K562 treated with DMSO at 1 percent for 4 hours (cell line): ENCODE results near the gene MMEL1. TPM values are rescaled to one million over a fixed set of nuclear protein-coding genes. Genes with fewer than 3 reads are reported as not detected.

ENCODE experiments used
- total RNA-seq: library from RNA; unstranded; fragments of 300-600 nt; gene quantifications from 2 replicates; pipeline ENCODE4 v1.2.3, GENCODE V29; 2022; ENCODE audit not compliant: insufficient read depth

MMEL1 gene
- not detected in 2 replicates for total RNA-seq

GRCh38 chr1:2632561-2633361 is at the start of gene MMEL1:
MMEL1 (minus strand) TSS chr1:2633016; CDS start chr1:2629484, 3,532 bp downstream.

GRCh38 chr1:2586154-2587070 is 46.4 kb downstream of the MMEL1 start, which contains the start of gene PRXL2B:
PRXL2B (plus strand) TSS chr1:2586777; CDS start chr1:2586886, 109 bp downstream.

GRCh38 chr1:2556277-2556677 is 76.5 kb downstream of the MMEL1 start, which contains the start of gene TNFRSF14:
TNFRSF14 (plus strand) TSS chr1:2556371; CDS start chr1:2556665, 294 bp downstream.

Other genes with a start within 250 kb of the MMEL1 start
- gene MORN1, start 241.5 kb downstream of the MMEL1 start, total RNA-seq = 1.1 and 1.6 TPM in 2 replicates
- gene RER1, start 241.2 kb downstream of the MMEL1 start, total RNA-seq = 79.0 and 91.9 TPM in 2 replicates
- gene PEX10, start 220.5 kb downstream of the MMEL1 start, total RNA-seq = 8.1 and 9.5 TPM in 2 replicates
- not detected in 2 replicates for gene PLCH2, start 156.7 kb downstream of the MMEL1 start, total RNA-seq
- gene PANK4, start 106.4 kb downstream of the MMEL1 start, total RNA-seq = 25.9 and 30.2 TPM in 2 replicates
- not detected in 2 replicates for gene HES5, start 102.8 kb downstream of the MMEL1 start, total RNA-seq
- gene TNFRSF14, start 76.6 kb downstream of the MMEL1 start, total RNA-seq = 9.7 and 15.3 TPM in 2 replicates
- 18.7 and 21.8 TPM in 2 replicates for gene PRXL2B, start 46.2 kb downstream of the MMEL1 start, total RNA-seq
- 0.13 TPM in 1 of 2 replicates, not detected in the other for gene TTC34, start 168.7 kb upstream of the MMEL1 start, total RNA-seq